ENCODE data around the gene SLC22A16.

DNA sequence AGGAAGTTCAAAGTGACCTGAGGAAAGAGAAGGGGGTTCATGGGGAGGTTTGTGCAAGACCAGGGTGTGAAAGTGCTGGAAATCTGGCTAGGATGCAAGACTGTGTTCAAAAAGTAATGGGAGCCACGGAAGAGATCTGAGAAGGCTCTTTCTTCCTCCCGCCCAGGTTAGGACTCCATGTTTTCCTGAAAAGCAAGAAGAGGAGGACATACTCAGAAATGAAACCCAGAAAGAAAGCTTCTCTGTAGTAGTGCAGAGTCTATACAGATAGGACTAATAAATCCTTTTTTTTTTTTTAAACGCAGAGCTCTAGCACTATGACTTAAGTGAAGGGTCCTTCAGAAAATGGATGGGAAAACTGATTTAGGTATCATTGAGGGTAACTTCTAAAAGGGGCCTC lies 57.8 kb downstream of the SLC22A16 start:
- TF ChIP-seq, protein P1, sequence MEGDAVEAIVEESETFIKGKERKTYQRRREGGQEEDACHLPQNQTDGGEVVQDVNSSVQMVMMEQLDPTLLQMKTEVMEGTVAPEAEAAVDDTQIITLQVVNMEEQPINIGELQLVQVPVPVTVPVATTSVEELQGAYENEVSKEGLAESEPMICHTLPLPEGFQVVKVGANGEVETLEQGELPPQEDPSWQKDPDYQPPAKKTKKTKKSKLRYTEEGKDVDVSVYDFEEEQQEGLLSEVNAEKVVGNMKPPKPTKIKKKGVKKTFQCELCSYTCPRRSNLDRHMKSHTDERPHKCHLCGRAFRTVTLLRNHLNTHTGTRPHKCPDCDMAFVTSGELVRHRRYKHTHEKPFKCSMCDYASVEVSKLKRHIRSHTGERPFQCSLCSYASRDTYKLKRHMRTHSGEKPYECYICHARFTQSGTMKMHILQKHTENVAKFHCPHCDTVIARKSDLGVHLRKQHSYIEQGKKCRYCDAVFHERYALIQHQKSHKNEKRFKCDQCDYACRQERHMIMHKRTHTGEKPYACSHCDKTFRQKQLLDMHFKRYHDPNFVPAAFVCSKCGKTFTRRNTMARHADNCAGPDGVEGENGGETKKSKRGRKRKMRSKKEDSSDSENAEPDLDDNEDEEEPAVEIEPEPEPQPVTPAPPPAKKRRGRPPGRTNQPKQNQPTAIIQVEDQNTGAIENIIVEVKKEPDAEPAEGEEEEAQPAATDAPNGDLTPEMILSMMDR (IDR thresholded peaks at IDR 0.05) = no peak
- TF ChIP-seq ATF1 (CRISPR knock-in tag; IDR thresholded peaks at IDR 0.05) (no peak), NFYB (CRISPR knock-in tag; conservative IDR thresholded peaks at IDR 0.05; ENCODE audit: low read depth) (no peak), NR2C2 (CRISPR knock-in tag; IDR thresholded peaks at IDR 0.05) (no peak), EMX1 (CRISPR knock-in tag; IDR thresholded peaks at IDR 0.05) (no peak)
- TF ChIP-seq, protein P2, sequence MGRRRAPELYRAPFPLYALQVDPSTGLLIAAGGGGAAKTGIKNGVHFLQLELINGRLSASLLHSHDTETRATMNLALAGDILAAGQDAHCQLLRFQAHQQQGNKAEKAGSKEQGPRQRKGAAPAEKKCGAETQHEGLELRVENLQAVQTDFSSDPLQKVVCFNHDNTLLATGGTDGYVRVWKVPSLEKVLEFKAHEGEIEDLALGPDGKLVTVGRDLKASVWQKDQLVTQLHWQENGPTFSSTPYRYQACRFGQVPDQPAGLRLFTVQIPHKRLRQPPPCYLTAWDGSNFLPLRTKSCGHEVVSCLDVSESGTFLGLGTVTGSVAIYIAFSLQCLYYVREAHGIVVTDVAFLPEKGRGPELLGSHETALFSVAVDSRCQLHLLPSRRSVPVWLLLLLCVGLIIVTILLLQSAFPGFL (CRISPR knock-in tag; IDR thresholded peaks at IDR 0.05; ENCODE audit: borderline replicate concordance) = no peak
